H4 (cell line): ENCODE measurements around the gene PCSK5. TPM values are rescaled to one million over a fixed set of nuclear protein-coding genes. Genes with fewer than 3 reads are reported as not detected.
"Not testable (repeated sequence)": the region's sequence is repeated elsewhere in the genome, so short reads cannot be mapped to it uniquely, and the experiment has no call there.

Source experiments
- DNase-seq: peaks from one replicate; pipeline ENCODE4 v3.0.0-alpha.2; 2015; ENCODE audit warnings: low spot score
- total RNA-seq: library from RNA; depleted of rRNA; stranded (reverse); fragments of >200 nt; shearing (Covaris generic); gene quantifications from 2 replicates; pipeline ENCODE4 v1.2.3, GENCODE V29; 2014

Gene PCSK5
- total RNA-seq, 1 experiment from 2014 or later, result 2.4 TPM

- DNase-seq, result no peak
These were observed 420.5 kb downstream of the PCSK5 start for GRCh38 chr9:76310991-76311390.

GRCh38 chr9:76311537-76311936, 421.1 kb downstream of the PCSK5 start:
- DNase-seq, result no peak

- no peak for DNase-seq
These were observed 423.3 kb downstream of the PCSK5 start for GRCh38 chr9:76313771-76314170.

GRCh38 chr9:76314321-76314720, 423.8 kb downstream of the PCSK5 start:
- no peak for DNase-seq

GRCh38 chr9:76316069-76316468, 425.6 kb downstream of the PCSK5 start:
- no peak for DNase-seq

- DNase-seq, result not testable (repeated sequence)
These were observed 429.0 kb downstream of the PCSK5 start for GRCh38 chr9:76319466-76319865.

- peak; percentile 76 for DNase-seq
These were observed 430.8 kb downstream of the PCSK5 start for GRCh38 chr9:76321195-76321828.

- DNase-seq, result no peak
These were observed 432.3 kb downstream of the PCSK5 start for GRCh38 chr9:76322810-76323209.

- DNase-seq, result no peak
These were observed 433.0 kb downstream of the PCSK5 start for GRCh38 chr9:76323490-76323889.

- not testable (repeated sequence) for DNase-seq
These were observed 433.6 kb downstream of the PCSK5 start for GRCh38 chr9:76324030-76324429.

- no peak for DNase-seq
These were observed 439.6 kb downstream of the PCSK5 start for GRCh38 chr9:76330034-76330433.

- no peak for DNase-seq
These were observed 442.9 kb downstream of the PCSK5 start for GRCh38 chr9:76333388-76333787.

- no peak for DNase-seq
These were observed 443.5 kb downstream of the PCSK5 start for GRCh38 chr9:76333964-76334363.

GRCh38 chr9:76336027-76336426, 445.6 kb downstream of the PCSK5 start:
- DNase-seq, result no peak

GRCh38 chr9:76338418-76338817, 447.9 kb downstream of the PCSK5 start:
- no peak for DNase-seq

GRCh38 chr9:76341616-76342015, 451.1 kb downstream of the PCSK5 start:
- no peak for DNase-seq

GRCh38 chr9:76342201-76342600, 451.7 kb downstream of the PCSK5 start:
- no peak for DNase-seq

- DNase-seq, result no peak
These were observed 452.4 kb downstream of the PCSK5 start for GRCh38 chr9:76342858-76343257.

GRCh38 chr9:76349865-76350264, 459.4 kb downstream of the PCSK5 start:
- DNase-seq, result no peak

GRCh38 chr9:76351006-76351405, 460.5 kb downstream of the PCSK5 start:
- no peak for DNase-seq

GRCh38 chr9:76352026-76352620, 461.6 kb downstream of the PCSK5 start:
- DNase-seq, result no peak

- DNase-seq, result peak; percentile 15
These were observed 462.8 kb downstream of the PCSK5 start for GRCh38 chr9:76353280-76353679.

- DNase-seq, result no peak
These were observed 463.7 kb downstream of the PCSK5 start for GRCh38 chr9:76354221-76354620.

GRCh38 chr9:76355886-76356285, 465.4 kb downstream of the PCSK5 start:
- no peak for DNase-seq
